Stimulated activated CD8-positive, alpha-beta memory T cell treated with anti-CD3 and anti-CD28 coated beads, Interleukin-12 subunit alpha, Interleukin-12 subunit beta, amount 100 ng/mL, for 24 hours (primary cell): Measurements from ENCODE around the gene PET100.

Experiments
- DNase-seq: peaks from one replicate; pipeline ENCODE4 v3.0.0-alpha.2; 2020; ENCODE audit errors: extremely low read depth

PET100 gene

GRCh38 chr19:7679771-7680605 lies 50.4 kb downstream of the PET100 start:
- no peak for DNase-seq

GRCh38 chr19:7680606-7681339 lies 51.2 kb downstream of the PET100 start, which contains the start of gene TRAPPC5:
TRAPPC5 (plus strand) TSS chr19:7680833; CDS start chr19:7682254, 1,421 bp downstream.
- DNase-seq, result peak; percentile 60
